Measurements from ENCODE around the gene GRIN2A. TPM values are rescaled to one million over a fixed set of nuclear protein-coding genes. Genes with fewer than 3 reads are reported as not detected.

The GRIN2A gene
- total RNA-seq, 4 donors from 2014 or later, result 0.19 to 0.56 (median 0.35) TPM

DNA sequence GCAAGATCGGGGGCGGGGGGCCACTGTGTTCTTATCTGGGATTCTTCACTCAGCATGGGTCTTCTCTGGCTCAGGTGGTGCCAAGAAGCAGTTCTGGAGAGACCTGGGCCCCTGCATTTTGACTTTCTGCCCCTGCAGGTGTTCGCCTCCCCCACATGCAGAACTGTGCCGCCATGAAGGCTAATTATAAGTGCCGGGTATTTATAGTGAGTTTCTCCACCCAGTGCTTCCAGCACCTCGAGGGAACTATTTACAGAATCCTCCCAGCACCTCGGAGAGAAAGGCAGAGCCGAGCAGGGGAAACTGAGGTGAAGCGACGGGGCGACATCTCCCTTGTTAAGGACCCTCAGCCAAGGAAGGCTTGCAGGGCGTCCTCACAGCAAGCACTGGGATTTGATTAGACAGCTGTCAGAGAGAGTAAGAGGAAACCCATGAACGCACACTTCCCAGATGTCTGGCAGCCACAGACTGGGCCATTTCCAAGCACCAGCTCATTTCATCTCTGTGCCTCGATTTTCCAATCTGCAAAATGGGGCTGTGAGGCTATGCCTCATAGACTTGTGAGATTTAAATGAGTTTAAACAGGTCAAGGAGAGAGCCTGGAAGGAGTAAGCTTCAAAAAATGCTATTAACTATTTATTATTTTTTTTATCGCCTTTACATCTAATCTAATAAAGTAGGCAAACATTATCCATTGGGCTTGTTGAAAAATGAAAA, 36.4 kb upstream of the GRIN2A start:
- H3K36me3 ChIP-seq, result no peaks in the 10 kb centered on the region
- H3K4me1 ChIP-seq, result no peaks in the 10 kb centered on the region
- TF ChIP-seq, protein P1, sequence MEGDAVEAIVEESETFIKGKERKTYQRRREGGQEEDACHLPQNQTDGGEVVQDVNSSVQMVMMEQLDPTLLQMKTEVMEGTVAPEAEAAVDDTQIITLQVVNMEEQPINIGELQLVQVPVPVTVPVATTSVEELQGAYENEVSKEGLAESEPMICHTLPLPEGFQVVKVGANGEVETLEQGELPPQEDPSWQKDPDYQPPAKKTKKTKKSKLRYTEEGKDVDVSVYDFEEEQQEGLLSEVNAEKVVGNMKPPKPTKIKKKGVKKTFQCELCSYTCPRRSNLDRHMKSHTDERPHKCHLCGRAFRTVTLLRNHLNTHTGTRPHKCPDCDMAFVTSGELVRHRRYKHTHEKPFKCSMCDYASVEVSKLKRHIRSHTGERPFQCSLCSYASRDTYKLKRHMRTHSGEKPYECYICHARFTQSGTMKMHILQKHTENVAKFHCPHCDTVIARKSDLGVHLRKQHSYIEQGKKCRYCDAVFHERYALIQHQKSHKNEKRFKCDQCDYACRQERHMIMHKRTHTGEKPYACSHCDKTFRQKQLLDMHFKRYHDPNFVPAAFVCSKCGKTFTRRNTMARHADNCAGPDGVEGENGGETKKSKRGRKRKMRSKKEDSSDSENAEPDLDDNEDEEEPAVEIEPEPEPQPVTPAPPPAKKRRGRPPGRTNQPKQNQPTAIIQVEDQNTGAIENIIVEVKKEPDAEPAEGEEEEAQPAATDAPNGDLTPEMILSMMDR (IDR thresholded peaks at IDR 0.05), result no peak
- TF ChIP-seq POLR2A (IDR thresholded peaks at IDR 0.05), result no peak

DNA sequence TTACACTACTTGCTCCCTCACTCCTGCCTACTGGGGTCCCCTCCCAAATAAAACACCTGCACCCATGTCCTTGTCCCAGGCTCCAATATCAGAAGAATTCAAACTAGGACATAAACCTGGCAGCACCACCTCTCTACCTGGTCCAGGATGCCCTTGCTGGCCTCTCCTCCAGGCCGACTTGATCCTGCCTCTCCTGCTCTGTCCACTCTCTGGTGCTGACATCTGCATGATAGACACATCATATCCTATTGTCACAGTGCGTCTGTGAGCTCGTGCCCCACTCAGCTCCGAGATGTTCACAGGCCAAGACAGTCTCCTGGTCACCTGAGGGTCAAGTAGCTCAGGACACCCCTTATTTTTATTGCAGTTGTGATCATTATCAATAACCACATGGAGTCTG, 31.5 kb upstream of the GRIN2A start:
- peaks cover 0 to 4% (median 0%) of the 10 kb centered on the region in 4 donors for H3K27me3 ChIP-seq
- TF ChIP-seq, protein P1 (IDR thresholded peaks at IDR 0.05), result no peak
- no peak for TF ChIP-seq POLR2A (IDR thresholded peaks at IDR 0.05)
- H3K27ac ChIP-seq, result no peak overlapping the region
- DNase-seq, result no peak
- no peaks in the 10 kb centered on the region for H3K9me3 ChIP-seq
- H3K4me3 ChIP-seq, result no peak overlapping the region
- H3K36me3 ChIP-seq, result no peaks in the 10 kb centered on the region
- intact Hi-C loops (cut with DNase I), result no loop called here
- H3K4me1 ChIP-seq, result no peaks in the 10 kb centered on the region
- 85 to 86% methylated on average over 2 to 4 of the region's 4 CpGs for WGBS, 2 donors

More for the DNA sequence above, 36.4 kb upstream of the GRIN2A start:
- no peak for DNase-seq
- peaks cover 0 to 23% (median 0%) of the 10 kb centered on the region in 4 donors for H3K27me3 ChIP-seq
- no peak overlapping the region for H3K4me3 ChIP-seq
- H3K27ac ChIP-seq, result no peak overlapping the region
- intact Hi-C loops (cut with DNase I), result no loop called here
- 69 to 81% methylated on average over 12 to 15 of the region's 15 CpGs for WGBS, 2 donors
- no peaks in the 10 kb centered on the region for H3K9me3 ChIP-seq

DNA sequence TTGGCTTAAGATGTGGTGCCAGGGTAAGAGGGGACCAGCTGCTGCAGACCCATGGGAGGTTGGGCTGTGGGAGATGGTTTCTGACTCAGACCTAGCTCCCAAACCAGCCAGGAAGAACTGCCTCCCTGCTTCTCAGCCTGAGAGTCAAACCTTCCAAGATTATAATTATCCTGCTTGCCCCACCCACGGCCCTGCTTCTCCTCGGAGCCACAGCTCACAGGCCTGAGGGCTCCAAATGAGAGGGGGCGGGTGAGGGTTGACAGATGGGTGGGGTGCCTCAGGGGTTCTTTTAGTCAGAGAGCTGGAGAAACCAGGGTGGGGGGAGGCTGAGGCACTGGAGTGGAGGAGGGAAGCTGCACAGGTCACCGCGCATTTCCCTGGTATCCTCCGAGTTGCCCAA, 28.7 kb upstream of the GRIN2A start:
- H3K4me3 ChIP-seq, result no peak overlapping the region
- intact Hi-C loops (cut with DNase I), result no loop called here
- H3K36me3 ChIP-seq, result no peaks in the 10 kb centered on the region
- H3K4me1 ChIP-seq, result no peaks in the 10 kb centered on the region
- no peak for DNase-seq
- no peaks in the 10 kb centered on the region for H3K27me3 ChIP-seq
- TF ChIP-seq POLR2A (IDR thresholded peaks at IDR 0.05), result no peak
- TF ChIP-seq, protein P1 (IDR thresholded peaks at IDR 0.05), result no peak
- H3K27ac ChIP-seq, result no peak overlapping the region
- 34 to 40% methylated on average over 2 to 5 of the region's 6 CpGs for WGBS, 2 donors
- no peaks in the 10 kb centered on the region for H3K9me3 ChIP-seq

DNA sequence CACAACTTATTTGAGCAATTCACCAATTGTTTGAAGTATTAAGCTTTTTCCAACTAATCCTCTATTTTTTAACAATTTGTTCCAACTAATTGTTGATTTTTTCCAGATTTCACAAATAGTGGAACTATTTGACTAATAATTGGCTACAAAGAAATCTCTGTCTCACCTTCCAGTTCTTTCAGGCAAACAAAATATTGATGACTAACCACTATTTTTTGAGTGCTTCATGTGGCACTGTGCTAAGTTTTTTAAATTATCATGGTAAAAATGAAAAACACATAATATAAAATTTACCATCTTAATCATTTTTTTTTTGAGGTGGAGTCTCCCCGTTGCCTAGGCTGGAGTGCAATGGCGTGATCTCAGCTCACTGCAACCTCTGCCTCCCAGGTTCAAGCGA, 24.6 kb upstream of the GRIN2A start:
- H3K4me3 ChIP-seq, result no peak overlapping the region
- H3K4me1 ChIP-seq, result no peaks in the 10 kb centered on the region
- no peaks in the 10 kb centered on the region for H3K36me3 ChIP-seq
- TF ChIP-seq, protein P1 (IDR thresholded peaks at IDR 0.05), result no peak
- no peak for TF ChIP-seq POLR2A (IDR thresholded peaks at IDR 0.05)
- H3K27me3 ChIP-seq, result peaks cover 0 to 9% (median 0%) of the 10 kb centered on the region in 4 donors
- 78 to 89% methylated on average over 3 of the region's 3 CpGs for WGBS, 2 donors
- peaks cover 0 to 9% (median 0%) of the 10 kb centered on the region in 3 donors for H3K9me3 ChIP-seq
- no peak for DNase-seq
- intact Hi-C loops (cut with DNase I), result no loop called here
- no peak overlapping the region for H3K27ac ChIP-seq

DNA sequence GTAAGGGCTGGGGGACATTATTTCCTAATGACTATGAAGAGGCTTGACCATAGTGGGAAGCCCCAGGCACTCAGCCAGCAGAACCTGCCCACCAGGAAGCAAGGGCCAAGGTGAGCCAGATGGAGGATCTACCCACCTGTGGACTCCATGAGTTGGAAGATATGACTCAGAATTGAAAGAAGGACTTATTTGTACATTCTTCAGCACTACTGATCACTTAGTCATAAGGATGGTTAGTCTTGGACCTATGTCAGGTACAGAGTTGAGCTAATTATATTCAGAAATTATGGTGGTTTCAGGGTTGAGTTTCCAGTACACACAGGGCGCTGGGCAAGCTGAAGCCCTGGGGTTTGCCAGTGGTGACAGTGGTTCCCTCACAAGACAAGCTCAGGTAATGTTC, 24.0 kb upstream of the GRIN2A start:
- no peak overlapping the region for H3K4me3 ChIP-seq
- 55 to 91% methylated on average over 1 of the region's 1 CpG for WGBS, 2 donors
- intact Hi-C loops (cut with DNase I), result no loop called here
- TF ChIP-seq POLR2A (IDR thresholded peaks at IDR 0.05), result no peak
- TF ChIP-seq, protein P1 (IDR thresholded peaks at IDR 0.05), result no peak
- H3K4me1 ChIP-seq, result no peaks in the 10 kb centered on the region
- H3K36me3 ChIP-seq, result no peaks in the 10 kb centered on the region
- DNase-seq, result no peak
- no peak overlapping the region for H3K27ac ChIP-seq
- peaks cover 0 to 9% (median 0%) of the 10 kb centered on the region in 4 donors for H3K27me3 ChIP-seq
- H3K9me3 ChIP-seq, result peaks cover 0 to 9% (median 0%) of the 10 kb centered on the region in 3 donors
